Measurements from ENCODE around the gene GMPPA. TPM values are rescaled to one million over a fixed set of nuclear protein-coding genes. Genes with fewer than 3 reads are reported as not detected.

The GMPPA gene
- total and polyA plus RNA-seq, 2 donors (not counting 1 experiment from before 2014, with no cell fraction given): 38.3 to 59.7 TPM

GRCh38 chr2:219499058-219499307, 292 bp downstream of the GMPPA start:
- Histone ChIP-seq H3K36me3 (ENCODE audit: control insufficient read depth, insufficient read depth, low read length) (peaks cover 4% of the 10 kb centered on the region), H4K20me1 (ENCODE audit: control insufficient read depth, extremely low read depth, insufficient read depth, low read length) (no peaks in the 10 kb centered on the region), H3K27ac (ENCODE audit: insufficient read depth, low read length) (peak overlapping the region; percentile 78), H3K9ac (ENCODE audit: insufficient read depth, low read length) (peak overlapping the region; percentile 69), H3K4me2 (ENCODE audit: extremely low read depth, insufficient read depth, low read length) (peak overlapping the region; percentile 89), H2AFZ (ENCODE audit: low read length) (peak overlapping the region; percentile 2), H3K9me3 (ENCODE audit: control insufficient read depth, insufficient read depth, low read depth, low read length) (no peaks in the 10 kb centered on the region), H3K4me3 (replicated peaks in 1 of 4; ENCODE audit: control extremely low read depth in 1 of 4, insufficient read depth in 1 of 4, low read depth in 3 of 4, low read length in 4 of 4) (peak overlapping the region; percentile 53 to 90 (median 80)), H3K27me3 (ENCODE audit: control insufficient read depth, insufficient read depth, low read length) (peaks cover 17% of the 10 kb centered on the region), H3K4me1 (ENCODE audit: control insufficient read depth, extremely low read depth, insufficient read depth, low read length) (peaks cover 9% of the 10 kb centered on the region), H3K79me2 (ENCODE audit: control insufficient read depth, insufficient read depth, low read length) (peaks cover 6% of the 10 kb centered on the region)
- DNase-seq (ENCODE audit: low read depth in 2 of 2): no peak
- TF ChIP-seq EZH2 (IDR thresholded peaks at IDR 0.05; ENCODE audit: low read length, missing control alignments): no peak
- no peak for TF ChIP-seq CTCF (conservative IDR thresholded peaks at IDR 0.05 in 1 of 2, IDR thresholded peaks at IDR 0.05 in 1 of 2; ENCODE audit: low read depth in 1 of 2, low read length in 2 of 2)

GRCh38 chr2:219499555-219499954, 864 bp downstream of the GMPPA start:
- peak overlapping the region; percentile 89 for H3K4me2 ChIP-seq (ENCODE audit: extremely low read depth, insufficient read depth, low read length)
- H3K27ac ChIP-seq (ENCODE audit: insufficient read depth, low read length): peak overlapping the region; percentile 78
- DNase-seq (ENCODE audit: low read depth in 2 of 2): no peak
- no peaks in the 10 kb centered on the region for H3K9me3 ChIP-seq (ENCODE audit: control insufficient read depth, insufficient read depth, low read depth, low read length)
- H3K27me3 ChIP-seq (ENCODE audit: control insufficient read depth, insufficient read depth, low read length): peaks cover 14% of the 10 kb centered on the region
- peaks cover 6% of the 10 kb centered on the region for H3K79me2 ChIP-seq (ENCODE audit: control insufficient read depth, insufficient read depth, low read length)
- H3K9ac ChIP-seq (ENCODE audit: insufficient read depth, low read length): peak overlapping the region; percentile 69
- H3K4me1 ChIP-seq (ENCODE audit: control insufficient read depth, extremely low read depth, insufficient read depth, low read length): peaks cover 9% of the 10 kb centered on the region
- peaks cover 7% of the 10 kb centered on the region for H3K36me3 ChIP-seq (ENCODE audit: control insufficient read depth, insufficient read depth, low read length)
- no peak overlapping the region for H2AFZ ChIP-seq (ENCODE audit: low read length)
- H4K20me1 ChIP-seq (ENCODE audit: control insufficient read depth, extremely low read depth, insufficient read depth, low read length): no peaks in the 10 kb centered on the region
- no peak for TF ChIP-seq EZH2 (IDR thresholded peaks at IDR 0.05; ENCODE audit: low read length, missing control alignments)
- TF ChIP-seq CTCF (conservative IDR thresholded peaks at IDR 0.05 in 1 of 2, IDR thresholded peaks at IDR 0.05 in 1 of 2; ENCODE audit: low read depth in 1 of 2, low read length in 2 of 2): no peak
- H3K4me3 ChIP-seq (replicated peaks in 1 of 4; ENCODE audit: control extremely low read depth in 1 of 4, insufficient read depth in 1 of 4, low read depth in 3 of 4, low read length in 4 of 4): peak overlapping the region; percentile 53 to 90 (median 80)

- TF ChIP-seq CTCF (conservative IDR thresholded peaks at IDR 0.05 in 1 of 2, IDR thresholded peaks at IDR 0.05 in 1 of 2; ENCODE audit: low read depth in 1 of 2, low read length in 2 of 2): peak in 1 of 2 donors; percentile 24
- TF ChIP-seq EZH2 (IDR thresholded peaks at IDR 0.05; ENCODE audit: low read length, missing control alignments): no peak
- H3K9me3 ChIP-seq (ENCODE audit: control insufficient read depth, insufficient read depth, low read depth, low read length): no peaks in the 10 kb centered on the region
- H3K4me1 ChIP-seq (ENCODE audit: control insufficient read depth, extremely low read depth, insufficient read depth, low read length): peaks cover 9% of the 10 kb centered on the region
- peaks cover 6% of the 10 kb centered on the region for H3K79me2 ChIP-seq (ENCODE audit: control insufficient read depth, insufficient read depth, low read length)
- no peaks in the 10 kb centered on the region for H4K20me1 ChIP-seq (ENCODE audit: control insufficient read depth, extremely low read depth, insufficient read depth, low read length)
- peaks cover 7% of the 10 kb centered on the region for H3K36me3 ChIP-seq (ENCODE audit: control insufficient read depth, insufficient read depth, low read length)
- peak overlapping the region; percentile 89 for H3K4me2 ChIP-seq (ENCODE audit: extremely low read depth, insufficient read depth, low read length)
- no peak overlapping the region for H3K27ac ChIP-seq (ENCODE audit: insufficient read depth, low read length)
- no peak overlapping the region for H2AFZ ChIP-seq (ENCODE audit: low read length)
- H3K27me3 ChIP-seq (ENCODE audit: control insufficient read depth, insufficient read depth, low read length): peaks cover 8% of the 10 kb centered on the region
- peak; percentile 21 to 49 for DNase-seq (ENCODE audit: low read depth in 2 of 2)
- peak overlapping the region in 2 of 4 experiments; percentile 89 to 90 for H3K4me3 ChIP-seq (replicated peaks in 1 of 4; ENCODE audit: control extremely low read depth in 1 of 4, insufficient read depth in 1 of 4, low read depth in 3 of 4, low read length in 4 of 4)
- no peak overlapping the region for H3K9ac ChIP-seq (ENCODE audit: insufficient read depth, low read length)
Observed at GRCh38 chr2:219500135-219500534, 1.4 kb downstream of the GMPPA start.

Data from fibroblast of lung (primary cell).